HG02571 (cell line): ENCODE results near the gene MLLT10.
A peak's percentile ranks its signal among the peaks of the same experiment; 100 is the strongest.

Experiments used
- ATAC-seq: cut with Tn5 transposase; IDR thresholded peaks from one replicate; pipeline ENCODE4 v1.9.1; 2021; ENCODE audit warnings: mild to moderate bottlenecking, moderate library complexity; ENCODE audit not compliant: unreplicated experiment

MLLT10 gene

DNA sequence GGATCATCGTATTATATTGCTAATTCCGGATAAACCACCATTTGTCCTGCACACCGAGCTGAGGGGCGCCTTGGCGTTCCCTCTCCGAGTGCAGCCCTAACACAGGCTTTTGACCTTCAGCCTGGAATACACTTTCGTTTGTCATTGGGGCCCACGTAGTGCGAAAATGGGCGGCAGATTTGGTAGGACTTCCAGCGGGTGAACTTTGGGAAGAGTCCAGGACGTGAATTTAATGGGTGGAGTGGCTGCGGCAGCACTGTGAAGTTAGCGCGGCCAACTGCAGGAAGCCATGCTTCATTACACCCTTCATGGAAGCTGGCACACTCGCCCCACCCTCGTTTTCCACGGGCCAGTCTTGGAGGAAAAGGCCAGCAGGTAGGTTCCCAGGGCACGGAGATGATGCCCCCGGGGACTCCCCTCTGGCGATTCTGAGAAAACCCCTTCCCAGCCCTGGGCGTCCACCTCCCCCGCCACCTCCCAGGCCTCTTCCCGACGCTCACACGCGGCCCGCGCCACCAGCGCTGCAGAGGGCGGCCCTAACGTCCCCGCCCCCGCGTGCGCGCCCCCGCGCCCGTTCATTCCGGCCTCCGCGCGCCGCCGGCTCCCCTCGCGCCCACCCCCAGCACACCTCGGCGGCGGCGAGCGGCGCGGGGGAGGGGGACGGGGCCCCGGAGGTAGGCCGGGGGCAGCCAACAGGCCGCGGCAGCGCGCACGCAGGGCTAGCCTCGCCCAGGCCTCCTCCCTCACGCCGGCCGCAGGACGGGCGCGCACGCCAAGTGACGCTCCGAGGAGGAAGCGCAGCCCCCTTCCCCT lies at the start of gene MLLT10:
TSS of gene MLLT10 (plus strand) at position 766 of the 813 bp plus-strand sequence. CDS start 413 bp downstream, outside the sequence.
- ATAC-seq = peak; percentile 88

- ATAC-seq = no peak
These were observed 46.4 kb upstream of the MLLT10 start for GRCh38 chr10:21487416-21488180.

DNA sequence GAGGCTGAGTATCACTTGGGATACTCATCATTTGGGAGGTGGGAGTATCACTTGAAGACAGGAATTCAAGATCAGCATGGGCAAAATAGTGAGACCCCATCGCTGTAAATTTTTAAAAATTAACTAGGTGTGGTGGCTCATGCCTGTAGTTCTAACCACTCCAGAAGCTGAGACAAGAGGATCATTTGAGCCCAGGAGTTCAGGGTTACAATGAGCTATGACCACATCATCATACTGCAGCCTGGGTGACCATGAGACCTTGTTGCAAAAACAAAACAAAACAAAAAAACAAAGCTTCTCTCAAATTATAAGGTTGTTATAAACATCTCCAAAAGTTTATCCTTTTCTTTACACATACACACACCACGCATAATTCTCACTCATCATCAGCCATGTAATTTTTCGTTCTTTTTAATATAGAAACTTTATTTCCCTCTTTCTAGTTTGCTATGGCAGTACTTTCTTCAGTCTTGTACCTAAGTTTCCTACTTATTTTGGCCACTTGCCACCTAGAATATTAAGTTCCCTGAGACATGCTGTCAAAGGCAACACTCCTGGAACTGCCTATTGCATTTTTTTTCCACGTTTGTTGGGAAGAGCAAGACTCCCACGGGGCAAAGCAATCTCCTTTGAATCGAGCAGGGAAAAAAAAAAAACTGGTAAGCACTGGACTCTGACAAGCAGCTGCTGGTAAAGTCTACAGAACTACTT lies 45.6 kb upstream of the MLLT10 start:
- ATAC-seq = no peak

- no peak for ATAC-seq
These were observed 45.0 kb upstream of the MLLT10 start for GRCh38 chr10:21488957-21489446.

DNA sequence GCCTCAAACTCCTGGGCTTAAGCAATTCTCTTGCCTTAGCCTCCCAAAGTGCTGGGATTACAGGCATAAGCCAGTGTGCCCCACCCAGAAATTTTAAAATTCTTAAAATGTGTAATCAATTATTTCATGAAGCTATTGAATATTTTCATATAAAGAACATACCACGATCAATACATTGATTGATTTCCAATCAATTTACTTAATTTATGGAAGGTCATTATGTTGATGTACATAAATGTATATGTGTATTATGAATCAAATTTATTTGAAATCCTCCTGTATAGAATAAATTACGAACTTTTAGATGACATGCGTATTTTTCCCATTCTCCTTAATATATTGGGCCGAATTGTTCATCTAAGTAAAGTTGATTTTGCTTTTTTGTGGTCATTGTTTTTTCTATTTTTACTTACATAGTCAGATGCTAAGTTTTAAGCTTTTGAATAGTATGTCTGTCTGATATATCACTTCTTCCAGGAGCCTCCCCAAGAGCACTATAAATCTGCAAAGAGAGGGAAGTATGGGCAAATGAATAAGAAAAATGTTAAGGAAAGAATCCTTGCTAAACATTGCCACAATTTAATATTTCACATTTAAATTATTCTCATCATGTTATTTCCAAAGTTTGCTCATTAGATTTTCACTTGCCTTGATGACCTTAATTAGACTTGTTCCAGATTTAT lies 43.9 kb upstream of the MLLT10 start:
- no peak for ATAC-seq

- no peak for ATAC-seq
These were observed 43.3 kb upstream of the MLLT10 start for GRCh38 chr10:21490711-21491105.

DNA sequence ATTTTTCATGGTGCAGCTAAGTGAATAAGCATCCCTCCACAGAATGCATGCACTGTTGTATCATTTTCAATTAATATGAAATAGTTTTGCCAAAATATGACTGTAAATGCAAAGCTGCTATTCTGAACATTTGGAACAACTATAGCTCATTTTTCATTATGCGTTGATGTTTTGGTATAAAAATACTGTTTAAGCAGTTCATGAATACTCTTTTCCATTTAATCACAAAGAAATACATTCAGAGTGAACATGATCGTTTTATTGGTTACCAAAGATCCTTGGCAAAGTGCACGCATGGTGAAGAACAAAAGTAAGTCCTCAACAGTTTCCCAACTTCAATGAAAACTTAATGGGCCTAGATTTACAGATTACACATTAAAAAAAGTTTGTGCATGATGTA lies 41.6 kb upstream of the MLLT10 start:
- ATAC-seq = no peak

- no peak for ATAC-seq
These were observed 40.2 kb upstream of the MLLT10 start for GRCh38 chr10:21493784-21494183.

DNA sequence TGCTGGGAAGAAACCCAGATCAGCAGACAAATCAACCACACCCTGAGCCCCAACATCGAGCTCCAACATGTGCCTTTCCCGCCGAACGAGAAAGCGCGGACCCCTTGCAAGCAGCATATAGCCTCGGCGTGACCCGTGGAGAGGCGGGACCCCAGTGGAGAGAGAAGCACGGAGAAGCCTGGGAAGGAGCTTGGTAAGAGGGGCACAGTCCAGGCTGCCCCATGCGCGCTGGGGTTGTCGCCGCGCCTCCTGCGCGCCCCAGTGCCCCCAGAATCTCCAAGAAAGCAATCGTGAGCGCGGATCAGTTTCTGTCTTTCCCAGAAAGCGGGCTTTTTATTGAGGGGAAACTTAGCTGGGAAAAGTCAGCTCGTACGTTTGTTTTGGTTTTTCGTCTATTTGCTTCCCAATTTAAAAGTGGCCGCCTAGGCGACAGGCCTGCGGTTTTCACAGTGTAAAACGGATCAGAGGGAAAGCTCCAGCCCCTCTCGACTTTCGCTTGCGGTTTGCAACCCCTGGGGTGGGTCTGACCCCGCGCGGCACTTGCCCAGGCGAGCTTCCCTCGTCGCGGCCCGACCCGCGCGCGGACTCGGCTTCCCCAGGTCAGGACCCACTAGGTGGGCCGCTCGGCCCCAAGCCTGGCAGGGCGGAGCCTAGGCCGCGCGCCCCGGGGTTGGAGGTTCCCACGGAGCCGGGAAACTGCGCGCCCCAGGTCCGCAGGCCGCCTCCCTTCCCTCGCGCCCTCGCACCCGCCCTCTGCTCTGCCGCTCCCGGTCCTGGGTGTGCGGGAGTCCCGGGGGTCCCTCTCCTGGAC lies 39.6 kb upstream of the MLLT10 start:
- no peak for ATAC-seq

DNA sequence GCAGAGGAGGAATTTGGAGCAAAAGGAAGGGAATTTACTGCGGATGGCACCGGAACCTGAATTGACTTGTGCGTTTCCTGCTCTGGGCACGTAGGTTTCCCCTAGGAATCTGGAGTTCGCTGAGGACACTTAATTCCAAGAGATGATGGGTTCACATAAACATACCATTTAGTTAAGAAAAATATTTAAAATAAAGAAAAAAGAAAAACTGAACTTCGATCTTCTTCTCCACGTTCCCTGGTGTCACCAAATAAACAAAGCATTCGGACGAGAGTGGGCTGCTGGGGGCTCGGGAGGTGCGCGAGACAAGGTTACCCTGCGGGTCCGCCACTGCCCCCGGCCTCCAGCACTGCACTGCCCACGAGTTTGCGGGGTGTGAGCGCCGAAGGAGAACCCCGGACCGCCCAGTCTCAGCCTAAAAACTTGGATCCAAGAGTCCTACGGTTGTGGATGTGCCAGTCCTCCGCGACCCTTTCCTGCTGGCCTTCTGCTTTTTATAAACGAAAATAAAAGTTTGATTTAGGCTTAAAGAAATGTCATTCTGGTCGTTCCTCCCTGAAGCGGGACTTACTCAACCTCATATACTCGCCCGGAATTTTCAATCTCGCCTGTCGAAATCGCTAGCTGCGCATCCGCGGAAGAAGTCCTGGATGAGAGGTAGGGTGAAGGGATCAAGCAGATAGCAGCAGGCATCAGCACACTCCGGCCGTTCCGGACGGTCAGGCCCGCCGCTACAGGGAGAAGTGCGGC lies 38.9 kb upstream of the MLLT10 start:
- ATAC-seq = no peak

DNA sequence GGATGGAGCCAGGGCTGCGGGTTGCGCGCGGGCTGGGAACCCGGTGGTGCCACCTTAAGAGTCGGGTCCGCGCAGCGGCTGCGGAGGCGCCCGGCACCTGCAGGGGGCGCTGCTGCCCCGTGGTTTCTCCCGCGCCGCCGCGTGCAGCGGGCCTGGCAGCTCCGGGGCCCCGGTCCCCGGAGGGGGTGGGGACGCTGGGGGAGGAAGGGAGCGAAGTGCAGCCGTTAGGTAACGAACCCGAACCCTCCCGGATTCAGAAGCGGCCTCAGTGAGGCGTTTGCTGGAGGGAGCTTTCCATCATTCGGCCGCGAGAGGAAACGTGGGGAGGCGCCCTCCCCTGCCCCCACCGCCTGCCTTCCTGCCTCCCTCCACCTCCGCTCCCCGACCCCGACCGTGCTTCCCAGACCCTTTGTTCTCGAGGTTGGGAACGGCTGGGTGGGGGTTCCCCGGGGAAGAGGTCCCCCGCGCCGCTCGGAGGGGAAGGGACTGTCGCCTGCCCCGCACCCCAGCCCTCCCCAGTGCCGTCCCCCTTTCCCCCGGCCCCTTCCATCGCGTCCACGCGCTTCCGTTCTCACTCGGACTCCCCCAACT lies 38.2 kb upstream of the MLLT10 start:
- ATAC-seq = peak; percentile 66

GRCh38 chr10:21496343-21497176 lies 37.5 kb upstream of the MLLT10 start:
- peak; percentile 44 for ATAC-seq

- ATAC-seq = no peak
These were observed 36.7 kb upstream of the MLLT10 start for GRCh38 chr10:21497177-21497807.

DNA sequence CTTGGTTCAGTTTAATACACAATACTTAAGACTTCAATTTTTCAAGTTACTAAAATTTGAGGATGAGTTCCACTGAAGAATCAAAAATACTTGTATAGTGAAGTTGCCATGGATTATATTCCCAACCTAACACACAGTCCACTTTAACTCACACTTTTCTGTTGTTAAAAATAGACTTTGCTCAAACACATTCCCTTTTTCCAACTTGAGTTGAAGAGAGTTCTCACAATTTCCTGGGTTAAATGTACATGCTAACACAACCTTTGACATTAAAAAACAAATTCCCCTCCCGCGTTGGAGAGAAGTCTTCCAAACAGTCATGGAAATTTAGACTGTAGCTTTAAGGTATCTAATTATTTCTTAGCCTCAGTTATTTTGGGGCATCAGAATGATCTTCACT lies 35.7 kb upstream of the MLLT10 start:
- ATAC-seq = no peak

DNA sequence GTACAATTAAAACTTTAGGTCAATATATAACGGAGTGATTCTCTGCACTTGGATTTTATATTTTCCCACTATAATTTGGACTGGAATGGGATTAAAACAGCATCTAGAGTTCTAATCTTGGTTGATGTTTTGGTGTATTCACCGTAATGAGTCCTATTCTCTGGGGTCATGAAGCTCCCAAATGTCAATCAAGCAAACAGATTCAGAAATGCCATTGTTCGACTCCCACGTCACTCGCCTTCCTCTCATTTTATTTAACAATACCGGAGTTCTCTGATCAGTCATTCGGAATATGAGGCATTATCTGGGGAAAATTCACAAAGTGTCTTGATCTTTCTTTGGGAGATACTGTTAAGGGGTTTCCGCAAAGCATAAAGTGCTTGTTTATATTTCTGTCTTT lies 35.0 kb upstream of the MLLT10 start:
- no peak for ATAC-seq

DNA sequence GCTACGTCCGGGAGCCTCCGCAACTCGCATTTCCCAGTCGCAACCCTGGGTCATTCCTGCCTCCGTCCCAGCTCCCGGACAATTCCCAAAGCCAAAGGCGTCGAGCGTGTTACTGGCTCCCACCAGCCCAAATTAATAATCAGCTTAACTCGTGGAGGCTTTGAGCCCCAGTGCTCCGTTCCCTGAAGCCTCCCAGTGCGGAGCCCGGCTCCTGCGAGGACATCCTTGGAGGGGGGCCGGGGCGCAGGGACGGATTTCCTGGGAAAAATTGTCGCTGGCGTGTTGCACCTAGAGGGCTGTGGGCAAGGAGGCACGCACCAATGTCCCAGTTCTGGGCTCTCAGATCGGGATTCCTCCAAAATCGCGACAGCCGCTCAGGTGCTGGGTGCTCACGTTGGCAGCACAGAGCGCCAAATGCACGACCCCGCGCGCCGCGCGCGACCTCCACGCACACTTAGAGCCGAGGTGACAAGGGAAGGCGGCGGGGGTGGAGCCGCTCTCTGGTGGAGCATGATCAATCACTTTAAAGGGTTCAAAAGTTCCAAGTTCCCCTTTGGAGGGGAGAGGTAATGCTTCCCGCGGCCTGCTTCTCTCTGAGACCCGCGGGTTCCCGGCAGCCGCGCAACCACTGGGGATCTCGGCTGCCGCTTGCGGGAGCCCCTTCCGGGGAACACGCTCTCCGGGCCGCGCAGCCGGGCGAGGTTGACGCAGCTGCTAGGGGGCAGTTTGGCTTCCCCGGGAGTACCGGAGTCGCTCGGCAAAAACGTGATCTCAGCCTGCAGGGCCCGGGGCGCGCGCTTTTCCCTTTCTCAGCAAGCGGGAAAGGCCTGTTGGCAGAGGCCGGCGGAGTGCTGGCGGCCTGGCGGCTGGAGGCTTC lies 34.1 kb upstream of the MLLT10 start:
- ATAC-seq = no peak

DNA sequence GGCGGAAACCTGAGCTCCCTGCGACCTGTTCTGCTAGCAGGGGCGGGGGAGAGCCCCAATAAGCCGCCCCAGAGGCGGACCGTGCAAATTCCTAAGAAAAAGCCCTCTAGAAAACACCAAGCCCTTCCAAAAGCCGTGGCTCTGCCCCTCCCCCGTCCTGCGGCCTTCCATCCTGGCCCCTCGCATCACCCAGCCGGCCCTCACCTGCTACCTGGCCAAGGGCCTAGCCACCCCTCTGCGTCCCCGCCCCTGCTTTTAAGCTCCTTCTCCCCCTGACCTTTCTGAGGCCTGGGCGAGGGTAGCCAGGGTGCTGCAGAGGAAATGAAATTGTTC lies 33.5 kb upstream of the MLLT10 start:
- no peak for ATAC-seq
